ES-I3 (cell line): ENCODE data around the gene RAB18.
"Not testable (repeated sequence)": the region's sequence is repeated elsewhere in the genome, so short reads cannot be mapped to it uniquely, and the experiment has no call there.

ENCODE experiments used
- H3K36me3 ChIP-seq: 2 replicates; pipeline ENCODE4 v1.6.1; 2013; ENCODE audit warnings: mild to moderate bottlenecking, low read length, control low read depth, moderate library complexity; ENCODE audit not compliant: insufficient read depth
- H3K4me1 ChIP-seq: 2 replicates; pipeline ENCODE4 v1.6.1; 2013; ENCODE audit warnings: mild to moderate bottlenecking, control low read depth, low read length; ENCODE audit not compliant: insufficient read depth
- H3K9ac ChIP-seq: 2 replicates; pipeline ENCODE4 v1.6.1; 2013; ENCODE audit warnings: low read depth, mild to moderate bottlenecking, low read length, moderate library complexity
- H3K9me3 ChIP-seq: 2 replicates; pipeline ENCODE4 v1.6.1; 2013; ENCODE audit warnings: mild to moderate bottlenecking, low read length, moderate library complexity; ENCODE audit not compliant: control insufficient read depth, insufficient read depth

RAB18 gene

GRCh38 chr10:27504007-27504807 is at the start of gene RAB18:
Gene RAB18, plus strand, starts transcription at chr10:27504304. Its CDS starts 66 bp downstream, at chr10:27504370.
- Histone ChIP-seq H3K9ac (peak within 1 kb of the TSS; percentile 70), H3K9me3 (no peaks in the 10 kb centered on the region), H3K36me3 (no peaks in the 10 kb centered on the region), H3K4me1 (no peaks in the 10 kb centered on the region)

- no peaks in the 10 kb centered on the region for H3K9me3 ChIP-seq
- no peak overlapping the region for H3K9ac ChIP-seq
- H3K4me1 ChIP-seq, result no peaks in the 10 kb centered on the region
- H3K36me3 ChIP-seq, result no peaks in the 10 kb centered on the region
Measured at GRCh38 chr10:27454837-27455236, 49.3 kb upstream of the RAB18 start.

GRCh38 chr10:27457261-27457945 is 46.7 kb upstream of the RAB18 start:
- Histone ChIP-seq H3K9ac (no peak overlapping the region), H3K36me3 (no peaks in the 10 kb centered on the region), H3K9me3 (no peaks in the 10 kb centered on the region), H3K4me1 (no peaks in the 10 kb centered on the region)

GRCh38 chr10:27457966-27458365 is 46.1 kb upstream of the RAB18 start:
- H3K9ac ChIP-seq, result no peak overlapping the region

GRCh38 chr10:27461312-27461711 is 42.8 kb upstream of the RAB18 start:
- no peaks in the 10 kb centered on the region for H3K36me3 ChIP-seq
- H3K4me1 ChIP-seq, result no peaks in the 10 kb centered on the region
- H3K9ac ChIP-seq, result no peak overlapping the region

More at GRCh38 chr10:27457966-27458365, 46.1 kb upstream of the RAB18 start:
- Histone ChIP-seq H3K36me3 (no peaks in the 10 kb centered on the region), H3K4me1 (no peaks in the 10 kb centered on the region), H3K9me3 (no peaks in the 10 kb centered on the region)

GRCh38 chr10:27463961-27464360 is 40.1 kb upstream of the RAB18 start:
- no peaks in the 10 kb centered on the region for H3K4me1 ChIP-seq

More at GRCh38 chr10:27461312-27461711, 42.8 kb upstream of the RAB18 start:
- H3K9me3 ChIP-seq, result no peaks in the 10 kb centered on the region

GRCh38 chr10:27464993-27465392 is 39.1 kb upstream of the RAB18 start:
- no peaks in the 10 kb centered on the region for H3K9me3 ChIP-seq
- H3K4me1 ChIP-seq, result no peaks in the 10 kb centered on the region
- H3K9ac ChIP-seq, result no peak overlapping the region; the same call in 1 of the 2 replicates
- H3K36me3 ChIP-seq, result no peaks in the 10 kb centered on the region

More at GRCh38 chr10:27463961-27464360, 40.1 kb upstream of the RAB18 start:
- Histone ChIP-seq H3K36me3 (no peaks in the 10 kb centered on the region), H3K9me3 (no peaks in the 10 kb centered on the region), H3K9ac (no peak overlapping the region)

GRCh38 chr10:27465596-27465995 is 38.5 kb upstream of the RAB18 start:
- not testable (repeated sequence) for H3K4me1 ChIP-seq, H3K9ac ChIP-seq, H3K36me3 ChIP-seq, H3K9me3 ChIP-seq

GRCh38 chr10:27470885-27471284 is 33.2 kb upstream of the RAB18 start:
- no peaks in the 10 kb centered on the region for H3K9me3 ChIP-seq
- H3K4me1 ChIP-seq, result peaks cover 9% of the 10 kb centered on the region; the same call in 1 of the 2 replicates
- no peak overlapping the region for H3K9ac ChIP-seq
- H3K36me3 ChIP-seq, result no peaks in the 10 kb centered on the region

GRCh38 chr10:27474741-27475140 is 29.4 kb upstream of the RAB18 start:
- Histone ChIP-seq H3K36me3 (no peaks in the 10 kb centered on the region), H3K9me3 (no peaks in the 10 kb centered on the region), H3K4me1 (peaks cover 9% of the 10 kb centered on the region; the same call in 1 of the 2 replicates), H3K9ac (no peak overlapping the region)

- H3K9me3 ChIP-seq, result no peaks in the 10 kb centered on the region
- no peaks in the 10 kb centered on the region for H3K36me3 ChIP-seq
- no peaks in the 10 kb centered on the region for H3K4me1 ChIP-seq
- no peak overlapping the region for H3K9ac ChIP-seq
Measured at GRCh38 chr10:27479016-27479415, 25.1 kb upstream of the RAB18 start.

GRCh38 chr10:27481486-27481885 is 22.6 kb upstream of the RAB18 start:
- H3K36me3 ChIP-seq, result no peaks in the 10 kb centered on the region
- H3K4me1 ChIP-seq, result no peaks in the 10 kb centered on the region
- H3K9ac ChIP-seq, result no peak overlapping the region
- no peaks in the 10 kb centered on the region for H3K9me3 ChIP-seq

- H3K9me3 ChIP-seq, result no peaks in the 10 kb centered on the region
- no peaks in the 10 kb centered on the region for H3K4me1 ChIP-seq
- no peaks in the 10 kb centered on the region for H3K36me3 ChIP-seq
- H3K9ac ChIP-seq, result no peak overlapping the region
Measured at GRCh38 chr10:27482984-27483956, 20.8 kb upstream of the RAB18 start.

GRCh38 chr10:27485368-27485767 is 18.7 kb upstream of the RAB18 start:
- no peaks in the 10 kb centered on the region for H3K4me1 ChIP-seq
- H3K36me3 ChIP-seq, result no peaks in the 10 kb centered on the region

More at GRCh38 chr10:27485368-27485767, 18.7 kb upstream of the RAB18 start:
- H3K9ac ChIP-seq, result no peak overlapping the region
- no peaks in the 10 kb centered on the region for H3K9me3 ChIP-seq
